Uterus (tissue), 2 donors: ENCODE results near the gene FAIM.

ENCODE experiments used
- POLR2A ChIP-seq, 2 donors: fragments of 450-650 bp; IDR thresholded peaks; one replicate each; pipeline ENCODE4 v1.6.1; 2016; ENCODE audit warnings: antibody characterized with exemption in 2 of 2, mild to moderate bottlenecking in 1 of 2, moderate library complexity in 1 of 2
- TF ChIP-seq, protein P1 (sequence below), 4 experiments: fragments of 200-600 bp in 2 of 4; fragments of 450-650 bp in 2 of 4; sonication (generic) in 2 of 4; IDR thresholded peaks; one replicate each; pipeline ENCODE4 v1.5.1; 2016 to 2019; ENCODE audit warnings: antibody characterized with exemption in 4 of 4, mild to moderate bottlenecking in 2 of 4, moderate library complexity in 1 of 4

DNA sequence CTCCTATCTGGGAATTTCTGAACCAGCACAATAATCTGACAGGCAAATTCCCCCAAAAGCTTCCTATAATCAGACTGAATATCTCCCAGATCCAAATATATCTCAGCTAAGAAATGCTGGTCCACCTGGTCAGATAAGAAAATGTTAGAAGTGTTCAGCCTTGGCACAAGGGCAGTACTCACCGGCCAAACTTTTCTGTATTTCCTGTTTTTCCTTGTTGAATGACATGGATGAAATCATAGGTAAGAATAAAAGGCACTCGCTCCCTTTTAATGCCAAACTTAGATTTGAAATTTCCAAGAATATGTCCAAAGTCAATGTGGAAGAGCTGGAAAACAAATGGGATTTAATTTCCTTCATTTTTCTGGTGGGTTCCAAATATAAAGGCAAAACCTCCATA is 48.9 kb downstream of the FAIM start:
- TF ChIP-seq, protein P1, sequence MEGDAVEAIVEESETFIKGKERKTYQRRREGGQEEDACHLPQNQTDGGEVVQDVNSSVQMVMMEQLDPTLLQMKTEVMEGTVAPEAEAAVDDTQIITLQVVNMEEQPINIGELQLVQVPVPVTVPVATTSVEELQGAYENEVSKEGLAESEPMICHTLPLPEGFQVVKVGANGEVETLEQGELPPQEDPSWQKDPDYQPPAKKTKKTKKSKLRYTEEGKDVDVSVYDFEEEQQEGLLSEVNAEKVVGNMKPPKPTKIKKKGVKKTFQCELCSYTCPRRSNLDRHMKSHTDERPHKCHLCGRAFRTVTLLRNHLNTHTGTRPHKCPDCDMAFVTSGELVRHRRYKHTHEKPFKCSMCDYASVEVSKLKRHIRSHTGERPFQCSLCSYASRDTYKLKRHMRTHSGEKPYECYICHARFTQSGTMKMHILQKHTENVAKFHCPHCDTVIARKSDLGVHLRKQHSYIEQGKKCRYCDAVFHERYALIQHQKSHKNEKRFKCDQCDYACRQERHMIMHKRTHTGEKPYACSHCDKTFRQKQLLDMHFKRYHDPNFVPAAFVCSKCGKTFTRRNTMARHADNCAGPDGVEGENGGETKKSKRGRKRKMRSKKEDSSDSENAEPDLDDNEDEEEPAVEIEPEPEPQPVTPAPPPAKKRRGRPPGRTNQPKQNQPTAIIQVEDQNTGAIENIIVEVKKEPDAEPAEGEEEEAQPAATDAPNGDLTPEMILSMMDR (IDR thresholded peaks at IDR 0.05) = no peak
- TF ChIP-seq POLR2A (IDR thresholded peaks at IDR 0.05) = no peak
